Measurements from ENCODE around the gene ZFP69B.

- TF ChIP-seq POLR2A (IDR thresholded peaks at IDR 0.05; ENCODE audit: low read depth): no peak
- no peak for TF ChIP-seq CTCF (IDR thresholded peaks at IDR 0.05)
Measured at GRCh38 chr1:40475268-40475667, 25.0 kb downstream of the ZFP69B start.
